DMS153 treated with DMSO at 0.1 percent for 48 hours (cell line): ENCODE data around the gene FAM13A.

Source experiments
- DNase-seq: peaks from one replicate; lab custom pipeline; 2025; ENCODE audit not compliant: unreplicated experiment; lab: John Stamatoyannopoulos, UW

FAM13A gene

DNA sequence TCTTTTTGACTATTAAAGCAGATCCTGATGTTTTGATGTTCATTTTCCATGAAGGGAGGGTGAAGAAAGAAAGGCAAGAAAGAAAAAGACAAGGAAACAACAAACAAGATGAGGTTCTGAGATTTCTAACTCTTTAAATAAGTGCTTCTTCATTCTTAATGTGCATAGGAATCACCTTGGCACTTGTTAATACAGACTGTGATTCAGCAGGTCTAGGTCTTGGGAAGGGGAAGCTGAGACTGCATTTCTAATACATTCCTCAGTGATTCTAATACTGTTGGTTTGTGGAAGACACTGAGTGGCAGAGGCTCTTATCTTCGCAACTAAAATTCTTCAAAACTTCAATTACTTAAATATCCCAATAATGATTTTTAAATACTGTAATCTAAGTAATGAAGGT is 264.2 kb downstream of the FAM13A start:
- no peak for DNase-seq

- DNase-seq: no peak
Observed at GRCh38 chr4:88792268-88792781, 264.7 kb downstream of the FAM13A start.

DNA sequence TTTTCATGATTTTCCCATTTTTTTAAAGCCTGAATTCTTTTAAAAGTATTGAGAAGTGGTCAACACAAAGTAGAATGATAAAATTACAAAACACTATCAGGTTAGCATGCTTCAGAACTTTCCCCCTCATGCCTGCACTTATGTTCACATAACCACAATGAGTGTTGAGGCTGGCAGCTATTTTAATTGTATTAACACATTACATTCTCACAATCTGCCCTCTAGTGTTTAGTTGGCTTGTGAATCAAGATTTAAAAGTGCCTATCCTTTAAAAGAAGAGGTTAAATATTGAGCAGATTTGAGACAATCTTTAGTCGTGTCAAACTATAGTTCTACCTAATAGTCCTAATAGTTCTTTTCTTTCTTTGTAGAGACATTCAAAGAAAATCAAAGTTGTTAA is 265.7 kb downstream of the FAM13A start:
- no peak for DNase-seq

DNA sequence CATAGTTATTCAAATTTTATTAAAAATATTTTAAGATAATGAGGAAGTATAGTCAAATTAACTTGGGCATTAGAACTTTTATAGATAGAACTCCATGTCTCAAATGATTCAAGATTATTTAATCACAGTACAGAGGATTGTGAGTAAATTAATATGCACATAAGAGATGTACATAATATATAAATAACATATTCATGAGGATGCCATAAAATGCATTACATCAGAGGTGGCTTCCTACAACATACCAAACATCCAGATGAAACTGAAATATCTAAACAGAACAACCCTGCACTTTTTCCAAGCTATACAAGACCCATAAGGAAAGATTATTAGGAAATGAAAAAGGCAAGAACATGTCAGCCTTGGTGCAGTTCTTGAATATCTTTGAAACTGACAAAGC is 268.1 kb downstream of the FAM13A start:
- DNase-seq: no peak

- DNase-seq: no peak
Observed at GRCh38 chr4:88788424-88788823, 268.6 kb downstream of the FAM13A start.

DNA sequence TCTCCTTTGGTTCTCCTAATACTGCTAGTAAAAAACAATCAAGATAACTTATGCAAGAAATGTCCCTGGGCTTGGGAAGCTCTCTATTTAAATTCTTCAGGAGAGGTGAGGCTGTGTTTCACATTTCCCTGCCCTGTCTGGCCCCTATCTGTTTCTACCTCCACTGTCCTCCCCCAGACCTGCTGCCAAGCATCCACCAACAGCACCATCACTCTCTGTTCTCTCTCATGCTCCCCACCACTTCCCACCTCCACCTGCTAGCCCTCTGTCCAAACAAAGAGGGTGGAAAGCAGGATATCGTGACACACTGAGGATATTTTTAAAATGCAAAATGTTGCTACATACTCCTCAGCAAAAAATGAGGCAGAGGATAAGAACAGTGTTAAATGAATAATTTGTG is 271.0 kb downstream of the FAM13A start:
- no peak for DNase-seq

GRCh38 chr4:88780389-88780788 is 276.6 kb downstream of the FAM13A start:
- DNase-seq: no peak

DNA sequence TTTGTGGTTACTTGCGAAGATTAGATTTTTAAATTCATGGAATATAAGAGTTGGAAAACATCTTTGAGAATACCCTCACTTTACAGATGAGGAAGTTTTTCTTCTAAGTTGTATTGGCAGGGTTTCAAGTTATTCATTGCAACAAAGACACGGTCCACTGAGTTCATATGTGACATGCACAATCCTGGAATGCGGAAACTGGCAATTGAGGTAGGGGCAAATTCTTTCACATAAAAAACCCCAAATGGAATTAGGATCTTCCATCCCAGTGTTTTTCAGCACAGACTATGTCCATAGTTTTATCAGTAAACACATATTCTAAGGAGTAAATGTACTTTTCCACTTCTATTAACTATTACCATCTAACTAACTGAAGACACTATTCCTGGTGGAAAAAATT is 277.6 kb downstream of the FAM13A start:
- DNase-seq: no peak

DNA sequence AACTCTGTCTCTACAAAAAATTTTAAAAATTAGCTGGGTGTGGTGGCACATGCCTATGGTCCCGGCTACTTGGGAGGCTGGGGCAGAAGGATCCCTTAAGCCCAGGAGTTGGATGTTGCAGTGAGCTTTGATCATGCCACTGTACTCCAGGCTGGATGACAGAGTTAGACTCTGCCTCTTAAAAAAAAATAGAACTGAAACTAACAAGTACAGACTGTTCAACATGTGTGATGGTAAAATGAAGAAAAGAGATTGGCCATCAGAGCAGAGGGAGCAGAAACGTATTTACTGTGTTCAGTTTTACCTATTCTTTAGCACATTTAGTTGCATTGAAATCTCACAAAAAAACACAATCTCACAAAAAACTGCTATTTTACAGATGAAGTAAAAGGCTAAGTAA is 281.5 kb downstream of the FAM13A start:
- DNase-seq: no peak

GRCh38 chr4:88775026-88775425 is 282.0 kb downstream of the FAM13A start:
- no peak for DNase-seq

- no peak for DNase-seq
Observed at GRCh38 chr4:88771883-88772450, 285.0 kb downstream of the FAM13A start.

- no peak for DNase-seq
Observed at GRCh38 chr4:88765729-88766128, 291.3 kb downstream of the FAM13A start.

DNA sequence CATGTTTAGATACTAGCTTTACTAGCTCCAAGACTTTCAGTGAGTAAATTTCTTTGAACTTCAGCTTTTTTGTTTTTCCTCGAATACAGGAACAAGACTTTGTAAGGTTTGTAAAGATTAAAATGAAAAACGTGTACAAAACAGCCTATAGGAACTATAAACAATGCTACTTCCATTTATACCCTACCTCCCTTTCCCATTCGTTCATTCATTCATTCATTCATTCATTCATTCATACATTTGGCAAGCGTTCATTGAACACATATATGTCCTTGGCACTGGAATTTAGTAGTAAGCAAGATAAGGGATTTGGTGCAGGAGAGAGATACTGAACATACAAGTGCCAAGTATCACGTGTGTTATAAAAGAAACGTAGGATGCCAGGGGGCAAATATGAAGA is 293.9 kb downstream of the FAM13A start:
- DNase-seq: no peak

DNA sequence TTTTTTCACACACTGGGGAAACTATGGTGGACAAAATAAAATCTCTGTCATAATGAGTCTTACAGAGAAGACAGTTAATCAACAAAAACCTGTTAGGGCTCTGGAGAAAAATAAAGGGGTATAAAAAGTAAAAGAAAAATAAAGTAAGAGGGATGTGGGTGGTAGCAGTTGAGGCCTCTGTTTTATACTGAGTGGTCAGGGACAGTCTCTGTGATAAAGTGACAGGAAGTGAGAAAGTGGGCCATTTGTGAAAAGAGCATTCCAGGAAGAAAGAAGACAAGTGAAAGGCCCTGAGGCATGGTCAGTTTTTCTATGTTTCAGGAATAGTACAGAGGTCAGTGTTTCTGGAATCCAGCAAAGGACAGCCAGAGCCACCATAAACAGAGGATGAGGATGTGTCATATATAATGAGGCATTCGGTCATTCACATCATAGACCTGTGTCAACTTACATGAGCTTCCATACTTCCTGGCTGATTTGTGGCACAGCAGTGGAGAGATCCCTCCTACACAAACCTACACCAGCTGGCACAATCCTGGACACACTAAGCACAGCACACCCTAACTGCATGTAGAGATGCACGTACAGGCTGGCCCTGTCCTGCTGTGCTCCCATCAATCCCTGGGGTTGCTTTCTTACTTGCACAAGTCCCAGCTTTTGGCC is 295.0 kb downstream of the FAM13A start:
- no peak for DNase-seq

DNA sequence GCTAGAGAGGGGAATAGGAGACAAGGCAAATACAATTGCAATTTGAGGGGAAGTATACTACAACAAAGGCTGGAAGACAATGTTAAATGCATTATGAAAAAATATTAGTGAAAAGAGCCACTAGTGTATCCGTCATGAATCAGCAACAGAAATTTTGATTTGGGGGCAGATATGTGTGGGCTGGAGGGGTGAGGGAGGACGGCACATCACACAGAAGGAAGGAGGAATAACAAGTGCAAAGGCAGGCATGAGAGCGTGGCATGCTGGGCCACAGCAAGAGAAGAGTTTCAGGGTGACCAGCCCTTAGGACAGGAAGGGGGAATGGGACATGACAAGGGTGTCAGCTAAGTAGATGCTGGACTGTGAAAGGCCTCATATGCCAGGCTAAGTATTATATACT is 295.6 kb downstream of the FAM13A start:
- no peak for DNase-seq

DNA sequence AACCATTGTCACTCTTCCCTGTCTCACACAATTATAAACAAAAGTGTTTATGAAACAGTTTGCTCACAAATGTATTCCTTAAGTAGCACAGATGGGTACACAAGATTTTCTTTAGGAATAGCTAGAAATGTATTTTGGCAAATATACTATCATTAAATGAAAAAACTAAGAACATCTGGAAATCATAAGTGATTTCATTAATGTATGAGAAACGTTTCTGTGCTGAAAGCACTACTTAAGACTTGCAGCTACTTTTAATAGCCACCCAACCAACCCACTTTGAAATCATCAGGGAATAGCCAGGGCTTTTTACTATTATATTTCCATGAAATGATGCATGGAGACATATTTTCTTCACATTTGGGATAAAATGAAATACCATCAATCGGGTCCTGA is 297.1 kb downstream of the FAM13A start:
- no peak for DNase-seq

- peak; percentile 7 for DNase-seq
Observed at GRCh38 chr4:88759039-88759894, 297.7 kb downstream of the FAM13A start.

GRCh38 chr4:88758264-88758663 is 298.7 kb downstream of the FAM13A start:
- no peak for DNase-seq

GRCh38 chr4:88757776-88758175 is 299.2 kb downstream of the FAM13A start:
- DNase-seq: no peak

DNA sequence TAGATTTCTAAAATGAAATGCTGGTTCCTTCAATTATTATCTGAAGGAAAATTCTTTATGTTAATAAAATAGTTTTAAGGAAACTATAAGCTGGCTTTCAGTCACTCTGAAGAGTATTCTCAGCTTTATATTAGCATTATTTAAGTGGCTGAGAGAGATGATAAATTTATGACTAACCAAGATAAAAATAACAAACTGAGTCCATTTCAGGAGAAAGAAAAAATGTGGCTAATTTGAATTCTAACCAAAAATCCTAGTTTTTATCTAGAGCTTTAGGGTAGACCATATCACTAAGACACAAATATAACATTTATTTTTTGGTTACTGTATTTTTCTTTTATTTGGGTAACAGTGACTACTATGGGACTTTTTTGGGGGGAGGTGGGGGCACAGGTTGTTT is 299.9 kb downstream of the FAM13A start:
- no peak for DNase-seq

GRCh38 chr4:88756149-88756548 is 300.8 kb downstream of the FAM13A start:
- no peak for DNase-seq

GRCh38 chr4:88755454-88755853 is 301.5 kb downstream of the FAM13A start:
- DNase-seq: no peak
